WTC11 (cell line): ENCODE results near the gene TOGARAM2. TPM values are rescaled to one million over a fixed set of nuclear protein-coding genes. Genes with fewer than 3 reads are reported as not detected.
A peak's percentile ranks its signal among the peaks of the same experiment; 100 is the strongest.

Source experiments
- ATAC-seq: fragments of 200-7000 bp; cut with Tn5 transposase; 2 replicates; pipeline ENCODE4 v1.10.0; 2021; ENCODE audit warnings: mild to moderate bottlenecking, moderate library complexity
- CTCF ChIA-PET: fragments of 300-600 bp; sonication (Branson Sonifier 250); formaldehyde crosslinking; loops from one replicate; lab custom pipeline; 2021; ENCODE audit warnings: antibody characterized with exemption; lab: Charles Lee
- POLR2A ChIA-PET: fragments of 350-600 bp; sonication (Branson Sonifier 250); formaldehyde crosslinking; loops from one replicate; lab custom pipeline; 2021; ENCODE audit warnings: antibody characterized with exemption; lab: Charles Lee
- DNase-seq: peaks from one replicate; pipeline ENCODE4 v3.0.0; 2021; ENCODE audit warnings: low spot score
- H3K27ac Mint-ChIP-seq: 2 replicates; pipeline ENCODE4 v1.8.0; 2021; ENCODE audit warnings: mixed read lengths
- H3K27me3 Mint-ChIP-seq: 2 replicates; pipeline ENCODE4 v1.8.0; 2021; ENCODE audit warnings: low read depth, mild to moderate bottlenecking, moderate library complexity, mixed read lengths
- H3K36me3 Mint-ChIP-seq: 2 replicates; pipeline ENCODE4 v1.8.0; 2021; ENCODE audit warnings: mixed read lengths
- H3K4me1 Mint-ChIP-seq: 2 replicates; pipeline ENCODE4 v1.8.0; 2022; ENCODE audit warnings: mixed read lengths
- H3K4me3 Mint-ChIP-seq: 2 replicates; pipeline ENCODE4 v1.8.0; 2021; ENCODE audit warnings: mild to moderate bottlenecking, moderate library complexity, mixed read lengths
- H3K9me3 Mint-ChIP-seq: 2 replicates; pipeline ENCODE4 v1.8.0; 2021; ENCODE audit warnings: mixed read lengths
- EMX1 ChIP-seq: fragments of 250-450 bp; sonication (Bioruptor Pico); IDR thresholded peaks from 2 replicates; pipeline ENCODE4 v1.8.0; 2021; ENCODE audit warnings: mild to moderate bottlenecking
- ESRRA ChIP-seq: sonication (generic); formaldehyde crosslinking; IDR thresholded peaks from 2 replicates; pipeline ENCODE4 v1.8.1; 2022; ENCODE audit warnings: mild to moderate bottlenecking, missing genetic modification reagents, borderline replicate concordance
- GTF2I ChIP-seq: fragments of 250-450 bp; sonication (Bioruptor Pico); conservative IDR thresholded peaks from 2 replicates; pipeline ENCODE4 v1.4.0; 2021; ENCODE audit warnings: mild to moderate bottlenecking
- JAZF1 ChIP-seq: fragments of 250-450 bp; sonication (Bioruptor Pico); IDR thresholded peaks from 2 replicates; pipeline ENCODE4 v1.9.0; 2021; ENCODE audit warnings: moderate library complexity, mild to moderate bottlenecking, inconsistent platforms
- KAT7 ChIP-seq: sonication (generic); formaldehyde crosslinking; IDR thresholded peaks from 2 replicates; pipeline ENCODE4 v1.8.1; 2023; ENCODE audit warnings: missing genetic modification reagents, mild to moderate bottlenecking, borderline replicate concordance
- NFATC4 ChIP-seq: fragments of 250-450 bp; sonication (Bioruptor Pico); IDR thresholded peaks from 2 replicates; pipeline ENCODE4 v1.9.0; 2021; ENCODE audit warnings: mild to moderate bottlenecking
- RELA ChIP-seq: sonication (generic); formaldehyde crosslinking; IDR thresholded peaks from 2 replicates; pipeline ENCODE4 v1.8.1; 2022; ENCODE audit warnings: missing genetic modification reagents, mild to moderate bottlenecking, borderline replicate concordance
- SP1 ChIP-seq: sonication (generic); formaldehyde crosslinking; conservative IDR thresholded peaks from 2 replicates; pipeline ENCODE4 v1.8.1; 2022; ENCODE audit warnings: missing genetic modification reagents
- TEAD1 ChIP-seq: sonication (generic); formaldehyde crosslinking; IDR thresholded peaks from 2 replicates; pipeline ENCODE4 v1.8.0; 2022; ENCODE audit warnings: mild to moderate bottlenecking, missing genetic modification reagents
- ZNF121 ChIP-seq: sonication (generic); formaldehyde crosslinking; IDR thresholded peaks from 2 replicates; pipeline ENCODE4 v1.8.0; 2023; ENCODE audit warnings: missing genetic modification reagents
- ZNF138 ChIP-seq: sonication (generic); formaldehyde crosslinking; conservative IDR thresholded peaks from 2 replicates; pipeline ENCODE4 v1.8.1; 2022; ENCODE audit warnings: mild to moderate bottlenecking, moderate library complexity, missing genetic modification reagents
- ZNF219 ChIP-seq: sonication (generic); formaldehyde crosslinking; IDR thresholded peaks from 2 replicates; pipeline ENCODE4 v1.8.0; 2023; ENCODE audit warnings: missing genetic modification reagents, mild to moderate bottlenecking, borderline replicate concordance
- ZNF317 ChIP-seq: sonication (generic); formaldehyde crosslinking; IDR thresholded peaks from 2 replicates; pipeline ENCODE4 v1.8.1; 2023; ENCODE audit warnings: low read depth, mild to moderate bottlenecking, moderate library complexity, missing genetic modification reagents, borderline replicate concordance
- total RNA-seq: library from RNA; stranded (reverse); gene quantifications from 3 replicates; pipeline ENCODE4 v1.2.3, GENCODE V29; 2021
- TF ChIP-seq, protein P1 (sequence below): sonication (generic); formaldehyde crosslinking; IDR thresholded peaks from 2 replicates; pipeline ENCODE4 v1.8.1; 2023; ENCODE audit warnings: mild to moderate bottlenecking, missing genetic modification reagents
- TF ChIP-seq, protein P2 (sequence below): sonication (generic); formaldehyde crosslinking; IDR thresholded peaks from 2 replicates; pipeline ENCODE4 v1.8.0; 2022; ENCODE audit warnings: missing genetic modification reagents
- TF ChIP-seq, protein P3 (sequence below): fragments of 250-450 bp; sonication (Bioruptor Pico); IDR thresholded peaks from 2 replicates; pipeline ENCODE4 v1.8.0; 2021; ENCODE audit warnings: mild to moderate bottlenecking
- TF ChIP-seq, protein P4 (sequence below): fragments of 250-450 bp; sonication (Bioruptor Pico); IDR thresholded peaks from 2 replicates; pipeline ENCODE4 v1.9.0; 2021; ENCODE audit warnings: mild to moderate bottlenecking, borderline replicate concordance
- TF ChIP-seq, protein P5 (sequence below): sonication (generic); formaldehyde crosslinking; IDR thresholded peaks from 2 replicates; pipeline ENCODE4 v1.8.0; 2022; ENCODE audit warnings: mild to moderate bottlenecking, missing genetic modification reagents

Gene TOGARAM2
- total RNA-seq, 1 experiment from 2014 or later = 1.0 TPM

DNA sequence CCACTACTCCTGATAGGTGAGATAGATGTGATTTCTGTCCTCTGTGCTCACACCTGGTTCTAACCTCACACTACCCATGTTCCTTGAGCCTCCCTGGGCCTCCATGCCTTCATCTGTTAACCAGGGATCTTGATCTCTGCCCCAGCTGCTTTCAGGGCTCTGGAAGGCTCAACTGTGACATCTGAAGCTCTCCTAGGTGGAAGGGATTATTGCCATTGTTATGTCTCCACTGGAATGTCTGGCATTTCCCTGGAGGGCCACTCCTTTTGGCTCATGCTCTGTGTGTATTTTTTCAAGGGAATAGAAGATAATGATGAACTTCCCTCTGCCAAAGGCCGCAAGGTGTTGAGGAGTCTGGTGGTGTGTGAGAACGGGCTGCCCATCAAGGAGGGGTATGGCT, 52.1 kb downstream of the TOGARAM2 start:
- Mint-ChIP-seq H3K4me3 (no peak overlapping the region), H3K4me1 (peaks cover 13% of the 10 kb centered on the region), H3K27ac (no peak overlapping the region), H3K9me3 (peaks cover 14% of the 10 kb centered on the region), H3K27me3 (no peaks in the 10 kb centered on the region), H3K36me3 (no peaks in the 10 kb centered on the region)
- POLR2A ChIA-PET = no interaction called here
- TF ChIP-seq ZNF317 (CRISPR knock-in tag) = no peak
- TF ChIP-seq, protein P1, sequence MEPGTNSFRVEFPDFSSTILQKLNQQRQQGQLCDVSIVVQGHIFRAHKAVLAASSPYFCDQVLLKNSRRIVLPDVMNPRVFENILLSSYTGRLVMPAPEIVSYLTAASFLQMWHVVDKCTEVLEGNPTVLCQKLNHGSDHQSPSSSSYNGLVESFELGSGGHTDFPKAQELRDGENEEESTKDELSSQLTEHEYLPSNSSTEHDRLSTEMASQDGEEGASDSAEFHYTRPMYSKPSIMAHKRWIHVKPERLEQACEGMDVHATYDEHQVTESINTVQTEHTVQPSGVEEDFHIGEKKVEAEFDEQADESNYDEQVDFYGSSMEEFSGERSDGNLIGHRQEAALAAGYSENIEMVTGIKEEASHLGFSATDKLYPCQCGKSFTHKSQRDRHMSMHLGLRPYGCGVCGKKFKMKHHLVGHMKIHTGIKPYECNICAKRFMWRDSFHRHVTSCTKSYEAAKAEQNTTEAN (CRISPR knock-in tag) = no peak
- peak; percentile 93 for TF ChIP-seq ZNF121 (CRISPR knock-in tag)
- TF ChIP-seq GTF2I (CRISPR knock-in tag) = peak; percentile 69; the same call in 1 of the 2 replicates
- peak; percentile 59; the same call in 1 of the 2 replicates for TF ChIP-seq TEAD1
- ATAC-seq = peak; percentile 86
- CTCF ChIA-PET = no interaction called here
- DNase-seq = no peak

DNA sequence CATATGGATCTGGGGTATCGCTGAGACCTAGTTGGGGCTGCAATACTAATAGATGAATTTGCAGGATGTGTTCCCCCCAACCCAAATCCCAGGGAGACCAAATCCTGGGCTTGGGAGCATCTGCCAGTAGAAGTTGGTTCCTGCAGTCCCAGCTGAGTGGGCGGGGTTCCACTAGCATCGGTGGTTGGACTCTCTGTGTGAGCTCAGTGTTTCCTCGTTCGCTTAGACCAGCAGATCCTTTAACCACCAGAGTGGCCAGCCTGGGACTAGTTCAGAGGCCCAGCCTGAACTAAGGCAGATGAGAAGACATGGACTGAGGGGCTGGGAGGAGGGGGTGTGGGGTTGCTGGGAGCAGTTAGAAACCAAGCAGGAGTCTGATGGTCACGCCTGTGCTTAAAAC, 52.6 kb downstream of the TOGARAM2 start:
- H3K4me3 Mint-ChIP-seq = no peak overlapping the region

DNA sequence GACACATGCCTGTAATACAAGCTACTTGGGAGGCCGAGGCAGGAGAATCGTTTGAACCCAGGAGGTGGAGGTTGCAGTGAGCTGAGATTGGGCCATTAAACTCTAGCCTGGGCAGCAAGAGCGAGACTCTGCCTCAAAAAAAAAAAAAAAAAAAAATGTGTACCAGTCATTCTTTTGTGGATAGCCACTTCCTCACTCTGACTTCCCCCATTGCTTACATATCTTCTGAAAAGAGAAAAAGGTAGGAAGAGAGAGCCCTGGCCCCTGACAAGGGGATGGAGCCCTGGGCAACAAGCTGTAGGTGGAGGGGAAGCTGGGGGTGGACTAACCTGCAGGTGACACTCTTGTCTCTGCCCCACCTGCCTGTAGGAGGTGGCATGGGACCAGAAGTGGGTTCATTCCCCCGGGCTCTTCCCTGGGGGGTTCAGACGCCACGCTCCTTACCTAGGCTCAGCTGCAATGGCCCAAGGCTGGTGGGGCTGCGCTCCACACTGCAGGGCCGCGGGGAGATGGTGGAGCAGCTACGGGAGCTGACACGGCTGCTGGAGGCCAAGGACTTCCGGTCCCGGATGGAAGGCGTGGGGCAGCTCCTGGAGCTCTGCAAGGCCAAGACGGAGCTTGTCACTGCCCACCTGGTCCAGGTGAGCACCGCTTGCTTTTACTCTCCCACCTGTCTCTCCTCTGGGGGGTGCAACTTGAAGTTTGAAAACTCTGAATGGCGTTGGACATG, 54.1 kb downstream of the TOGARAM2 start:
- H3K36me3 Mint-ChIP-seq = no peaks in the 10 kb centered on the region
- TF ChIP-seq, protein P2, sequence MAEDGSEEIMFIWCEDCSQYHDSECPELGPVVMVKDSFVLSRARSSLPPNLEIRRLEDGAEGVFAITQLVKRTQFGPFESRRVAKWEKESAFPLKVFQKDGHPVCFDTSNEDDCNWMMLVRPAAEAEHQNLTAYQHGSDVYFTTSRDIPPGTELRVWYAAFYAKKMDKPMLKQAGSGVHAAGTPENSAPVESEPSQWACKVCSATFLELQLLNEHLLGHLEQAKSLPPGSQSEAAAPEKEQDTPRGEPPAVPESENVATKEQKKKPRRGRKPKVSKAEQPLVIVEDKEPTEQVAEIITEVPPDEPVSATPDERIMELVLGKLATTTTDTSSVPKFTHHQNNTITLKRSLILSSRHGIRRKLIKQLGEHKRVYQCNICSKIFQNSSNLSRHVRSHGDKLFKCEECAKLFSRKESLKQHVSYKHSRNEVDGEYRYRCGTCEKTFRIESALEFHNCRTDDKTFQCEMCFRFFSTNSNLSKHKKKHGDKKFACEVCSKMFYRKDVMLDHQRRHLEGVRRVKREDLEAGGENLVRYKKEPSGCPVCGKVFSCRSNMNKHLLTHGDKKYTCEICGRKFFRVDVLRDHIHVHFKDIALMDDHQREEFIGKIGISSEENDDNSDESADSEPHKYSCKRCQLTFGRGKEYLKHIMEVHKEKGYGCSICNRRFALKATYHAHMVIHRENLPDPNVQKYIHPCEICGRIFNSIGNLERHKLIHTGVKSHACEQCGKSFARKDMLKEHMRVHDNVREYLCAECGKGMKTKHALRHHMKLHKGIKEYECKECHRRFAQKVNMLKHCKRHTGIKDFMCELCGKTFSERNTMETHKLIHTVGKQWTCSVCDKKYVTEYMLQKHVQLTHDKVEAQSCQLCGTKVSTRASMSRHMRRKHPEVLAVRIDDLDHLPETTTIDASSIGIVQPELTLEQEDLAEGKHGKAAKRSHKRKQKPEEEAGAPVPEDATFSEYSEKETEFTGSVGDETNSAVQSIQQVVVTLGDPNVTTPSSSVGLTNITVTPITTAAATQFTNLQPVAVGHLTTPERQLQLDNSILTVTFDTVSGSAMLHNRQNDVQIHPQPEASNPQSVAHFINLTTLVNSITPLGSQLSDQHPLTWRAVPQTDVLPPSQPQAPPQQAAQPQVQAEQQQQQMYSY (CRISPR knock-in tag) = no peak
- TF ChIP-seq EMX1 (CRISPR knock-in tag) (no peak), RELA (CRISPR knock-in tag) (no peak), JAZF1 (CRISPR knock-in tag) (no peak), ZNF317 (CRISPR knock-in tag) (no peak), KAT7 (CRISPR knock-in tag) (no peak), ZNF138 (CRISPR knock-in tag) (no peak)
- TF ChIP-seq, protein P3, sequence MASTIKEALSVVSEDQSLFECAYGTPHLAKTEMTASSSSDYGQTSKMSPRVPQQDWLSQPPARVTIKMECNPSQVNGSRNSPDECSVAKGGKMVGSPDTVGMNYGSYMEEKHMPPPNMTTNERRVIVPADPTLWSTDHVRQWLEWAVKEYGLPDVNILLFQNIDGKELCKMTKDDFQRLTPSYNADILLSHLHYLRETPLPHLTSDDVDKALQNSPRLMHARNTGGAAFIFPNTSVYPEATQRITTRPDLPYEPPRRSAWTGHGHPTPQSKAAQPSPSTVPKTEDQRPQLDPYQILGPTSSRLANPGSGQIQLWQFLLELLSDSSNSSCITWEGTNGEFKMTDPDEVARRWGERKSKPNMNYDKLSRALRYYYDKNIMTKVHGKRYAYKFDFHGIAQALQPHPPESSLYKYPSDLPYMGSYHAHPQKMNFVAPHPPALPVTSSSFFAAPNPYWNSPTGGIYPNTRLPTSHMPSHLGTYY (CRISPR knock-in tag) = no peak
- ChIA-PET CTCF (no interaction called here), POLR2A (no interaction called here)
- H3K9me3 Mint-ChIP-seq = peaks cover 14% of the 10 kb centered on the region
- no peak overlapping the region for H3K27ac Mint-ChIP-seq
- peaks cover 13% of the 10 kb centered on the region for H3K4me1 Mint-ChIP-seq
- DNase-seq = no peak
- H3K27me3 Mint-ChIP-seq = no peaks in the 10 kb centered on the region
- no peak overlapping the region for H3K4me3 Mint-ChIP-seq
- ATAC-seq = no peak

More for the DNA sequence above, 52.6 kb downstream of the TOGARAM2 start:
- Mint-ChIP-seq H3K27ac (no peak overlapping the region), H3K9me3 (peaks cover 14% of the 10 kb centered on the region), H3K27me3 (no peaks in the 10 kb centered on the region), H3K4me1 (peaks cover 13% of the 10 kb centered on the region), H3K36me3 (no peaks in the 10 kb centered on the region)
- ChIA-PET POLR2A (no interaction called here), CTCF (no interaction called here)
- DNase-seq (no peak), ATAC-seq (no peak)
- TF ChIP-seq, protein P4, sequence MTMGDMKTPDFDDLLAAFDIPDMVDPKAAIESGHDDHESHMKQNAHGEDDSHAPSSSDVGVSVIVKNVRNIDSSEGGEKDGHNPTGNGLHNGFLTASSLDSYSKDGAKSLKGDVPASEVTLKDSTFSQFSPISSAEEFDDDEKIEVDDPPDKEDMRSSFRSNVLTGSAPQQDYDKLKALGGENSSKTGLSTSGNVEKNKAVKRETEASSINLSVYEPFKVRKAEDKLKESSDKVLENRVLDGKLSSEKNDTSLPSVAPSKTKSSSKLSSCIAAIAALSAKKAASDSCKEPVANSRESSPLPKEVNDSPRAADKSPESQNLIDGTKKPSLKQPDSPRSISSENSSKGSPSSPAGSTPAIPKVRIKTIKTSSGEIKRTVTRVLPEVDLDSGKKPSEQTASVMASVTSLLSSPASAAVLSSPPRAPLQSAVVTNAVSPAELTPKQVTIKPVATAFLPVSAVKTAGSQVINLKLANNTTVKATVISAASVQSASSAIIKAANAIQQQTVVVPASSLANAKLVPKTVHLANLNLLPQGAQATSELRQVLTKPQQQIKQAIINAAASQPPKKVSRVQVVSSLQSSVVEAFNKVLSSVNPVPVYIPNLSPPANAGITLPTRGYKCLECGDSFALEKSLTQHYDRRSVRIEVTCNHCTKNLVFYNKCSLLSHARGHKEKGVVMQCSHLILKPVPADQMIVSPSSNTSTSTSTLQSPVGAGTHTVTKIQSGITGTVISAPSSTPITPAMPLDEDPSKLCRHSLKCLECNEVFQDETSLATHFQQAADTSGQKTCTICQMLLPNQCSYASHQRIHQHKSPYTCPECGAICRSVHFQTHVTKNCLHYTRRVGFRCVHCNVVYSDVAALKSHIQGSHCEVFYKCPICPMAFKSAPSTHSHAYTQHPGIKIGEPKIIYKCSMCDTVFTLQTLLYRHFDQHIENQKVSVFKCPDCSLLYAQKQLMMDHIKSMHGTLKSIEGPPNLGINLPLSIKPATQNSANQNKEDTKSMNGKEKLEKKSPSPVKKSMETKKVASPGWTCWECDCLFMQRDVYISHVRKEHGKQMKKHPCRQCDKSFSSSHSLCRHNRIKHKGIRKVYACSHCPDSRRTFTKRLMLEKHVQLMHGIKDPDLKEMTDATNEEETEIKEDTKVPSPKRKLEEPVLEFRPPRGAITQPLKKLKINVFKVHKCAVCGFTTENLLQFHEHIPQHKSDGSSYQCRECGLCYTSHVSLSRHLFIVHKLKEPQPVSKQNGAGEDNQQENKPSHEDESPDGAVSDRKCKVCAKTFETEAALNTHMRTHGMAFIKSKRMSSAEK (CRISPR knock-in tag) = no peak
- TF ChIP-seq ESRRA (CRISPR knock-in tag) (no peak), SP1 (no peak), NFATC4 (CRISPR knock-in tag) (no peak), ZNF219 (no peak)
- TF ChIP-seq, protein P5, sequence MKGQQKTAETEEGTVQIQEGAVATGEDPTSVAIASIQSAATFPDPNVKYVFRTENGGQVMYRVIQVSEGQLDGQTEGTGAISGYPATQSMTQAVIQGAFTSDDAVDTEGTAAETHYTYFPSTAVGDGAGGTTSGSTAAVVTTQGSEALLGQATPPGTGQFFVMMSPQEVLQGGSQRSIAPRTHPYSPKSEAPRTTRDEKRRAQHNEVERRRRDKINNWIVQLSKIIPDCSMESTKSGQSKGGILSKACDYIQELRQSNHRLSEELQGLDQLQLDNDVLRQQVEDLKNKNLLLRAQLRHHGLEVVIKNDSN = no peak
